Vagina (tissue), 2 donors: ENCODE results near the gene NRXN3.

Experiments used
- POLR2A ChIP-seq, 2 donors: fragments of 450-650 bp; IDR thresholded peaks; one replicate each; pipeline ENCODE4 v1.6.1; 2017; ENCODE audit warnings: antibody characterized with exemption in 2 of 2, mild to moderate bottlenecking in 2 of 2, moderate library complexity in 2 of 2
- POLR2AphosphoS5 ChIP-seq, 2 donors: sonication (generic); formaldehyde crosslinking; IDR thresholded peaks; one replicate each; pipeline ENCODE4 v1.9.0; 2017; ENCODE audit warnings: antibody characterized with exemption in 2 of 2, mild to moderate bottlenecking in 2 of 2, low read depth in 1 of 2; ENCODE audit not compliant: insufficient read depth in 1 of 2
- TF ChIP-seq, protein P1 (sequence below), 3 experiments: fragments of 450-650 bp in 2 of 3; fragments of 200-600 bp in 1 of 3; sonication (generic) in 1 of 3; IDR thresholded peaks; one replicate each; pipeline ENCODE4 v1.5.1; 2017 to 2019; ENCODE audit warnings: antibody characterized with exemption in 3 of 3, mild to moderate bottlenecking in 2 of 3, moderate library complexity in 2 of 3

DNA sequence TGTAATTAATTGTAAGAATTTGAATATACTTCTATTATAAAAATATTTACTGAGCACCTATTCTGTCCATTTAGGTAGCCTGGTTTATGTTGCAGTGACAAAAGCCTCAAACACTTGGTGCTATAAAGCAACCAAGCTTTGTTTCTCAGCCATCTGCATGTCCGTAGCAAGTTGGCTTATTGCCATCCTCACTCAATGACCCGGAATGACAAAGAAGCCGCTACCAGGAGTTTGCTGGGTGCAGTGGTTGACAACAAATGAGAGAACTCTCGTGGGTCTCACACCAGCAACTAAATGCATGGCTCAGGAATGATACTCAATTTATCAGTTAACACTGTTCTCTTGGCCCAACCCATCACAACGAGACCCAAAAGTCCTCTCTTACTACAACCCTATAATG is 1488.0 kb downstream of the NRXN3 start:
- no peak for TF ChIP-seq POLR2A (IDR thresholded peaks at IDR 0.05)
- TF ChIP-seq, protein P1, sequence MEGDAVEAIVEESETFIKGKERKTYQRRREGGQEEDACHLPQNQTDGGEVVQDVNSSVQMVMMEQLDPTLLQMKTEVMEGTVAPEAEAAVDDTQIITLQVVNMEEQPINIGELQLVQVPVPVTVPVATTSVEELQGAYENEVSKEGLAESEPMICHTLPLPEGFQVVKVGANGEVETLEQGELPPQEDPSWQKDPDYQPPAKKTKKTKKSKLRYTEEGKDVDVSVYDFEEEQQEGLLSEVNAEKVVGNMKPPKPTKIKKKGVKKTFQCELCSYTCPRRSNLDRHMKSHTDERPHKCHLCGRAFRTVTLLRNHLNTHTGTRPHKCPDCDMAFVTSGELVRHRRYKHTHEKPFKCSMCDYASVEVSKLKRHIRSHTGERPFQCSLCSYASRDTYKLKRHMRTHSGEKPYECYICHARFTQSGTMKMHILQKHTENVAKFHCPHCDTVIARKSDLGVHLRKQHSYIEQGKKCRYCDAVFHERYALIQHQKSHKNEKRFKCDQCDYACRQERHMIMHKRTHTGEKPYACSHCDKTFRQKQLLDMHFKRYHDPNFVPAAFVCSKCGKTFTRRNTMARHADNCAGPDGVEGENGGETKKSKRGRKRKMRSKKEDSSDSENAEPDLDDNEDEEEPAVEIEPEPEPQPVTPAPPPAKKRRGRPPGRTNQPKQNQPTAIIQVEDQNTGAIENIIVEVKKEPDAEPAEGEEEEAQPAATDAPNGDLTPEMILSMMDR (IDR thresholded peaks at IDR 0.05): no peak
- TF ChIP-seq POLR2AphosphoS5 (IDR thresholded peaks at IDR 0.05; ENCODE audit: insufficient read depth in 1 of 2, low read depth in 1 of 2): no peak
